AG04449 (cell line): ENCODE measurements around the gene ALCAM.

ENCODE experiments used
- CTCF ChIA-PET: fragments of 350-600 bp; formaldehyde crosslinking; extraction: SDS; loops from one replicate; lab custom pipeline; 2021; ENCODE audit warnings: antibody characterized with exemption; lab: Yijun Ruan, JAX
- POLR2A ChIA-PET: fragments of 400-600, 350-600 bp; formaldehyde crosslinking; extraction: SDS; loops from one replicate; lab custom pipeline; 2020; ENCODE audit warnings: antibody characterized with exemption, inconsistent platforms; lab: Yijun Ruan, JAX
- DNase-seq: peaks from one replicate; pipeline ENCODE4 v3.0.0-alpha.2; 2010; ENCODE audit warnings: low read depth, low spot score
- H3K4me3 ChIP-seq: 2 replicates; pipeline ENCODE4 v1.5.1; 2011; ENCODE audit warnings: low read depth, mild to moderate bottlenecking, control low read depth, low read length
- CTCF ChIP-seq: IDR thresholded peaks from one replicate; pipeline ENCODE4 v1.5.1; 2011; ENCODE audit warnings: mild to moderate bottlenecking, moderate library complexity, low read length, control low read depth, inconsistent platforms; ENCODE audit not compliant: insufficient read depth; ENCODE audit errors: missing control alignments

ALCAM gene

GRCh38 chr3:105458518-105459215 is 92.0 kb downstream of the ALCAM start:
- POLR2A ChIA-PET, result no interaction called here
- CTCF ChIA-PET, result no interaction called here
- H3K4me3 ChIP-seq, result no peak overlapping the region
- TF ChIP-seq CTCF, result no peak
- no peak for DNase-seq

GRCh38 chr3:105459566-105460290 is 93.0 kb downstream of the ALCAM start:
- ChIA-PET POLR2A (no interaction called here), CTCF (no interaction called here)
- no peak overlapping the region for H3K4me3 ChIP-seq
- DNase-seq, result no peak
- no peak for TF ChIP-seq CTCF

GRCh38 chr3:105463620-105464019 is 96.9 kb downstream of the ALCAM start:
- DNase-seq, result no peak
- TF ChIP-seq CTCF, result no peak
- POLR2A ChIA-PET, result no interaction called here
- CTCF ChIA-PET, result interaction anchor here (1.4 kb wide), 1 partner anchor 9 kb away, joined by 5 read pairs; no protein-coding TSS in a partner anchor
- no peak overlapping the region for H3K4me3 ChIP-seq

- TF ChIP-seq CTCF, result no peak
- no peak overlapping the region for H3K4me3 ChIP-seq
- ChIA-PET POLR2A (no interaction called here), CTCF (interaction anchor here (1.3 to 1.7 kb wide), 4 partner anchors 11 to 106 kb away, joined by 3 to 5 read pairs (median 4); no protein-coding TSS in a partner anchor)
- no peak for DNase-seq
Measured at GRCh38 chr3:105465251-105465853, 98.6 kb downstream of the ALCAM start.

GRCh38 chr3:105466072-105466471 is 99.4 kb downstream of the ALCAM start:
- no peak for TF ChIP-seq CTCF
- CTCF ChIA-PET, result interaction anchor here (0.9 to 1.7 kb wide), 6 partner anchors 10 to 107 kb away, joined by 3 to 5 read pairs (median 3); no protein-coding TSS in a partner anchor
- POLR2A ChIA-PET, result no interaction called here
- H3K4me3 ChIP-seq, result no peak overlapping the region
- DNase-seq, result no peak
